COR-L47 (cell line): Measurements from ENCODE around the gene EPHX1.
A peak's percentile ranks its signal among the peaks of the same experiment; 100 is the strongest.
"Not testable (repeated sequence)": the region's sequence is repeated elsewhere in the genome, so short reads cannot be mapped to it uniquely, and the experiment has no call there.

Experiments
- DNase-seq: peaks from one replicate; lab custom pipeline; 2025; lab: John Stamatoyannopoulos, UW

EPHX1 gene

GRCh38 chr1:225816643-225817538 is 7.0 kb downstream of the EPHX1 start:
- DNase-seq: no peak

- DNase-seq: no peak
These were observed 7.7 kb downstream of the EPHX1 start for GRCh38 chr1:225817611-225818061.

GRCh38 chr1:225818229-225818628 is 8.3 kb downstream of the EPHX1 start:
- DNase-seq: no peak

DNA sequence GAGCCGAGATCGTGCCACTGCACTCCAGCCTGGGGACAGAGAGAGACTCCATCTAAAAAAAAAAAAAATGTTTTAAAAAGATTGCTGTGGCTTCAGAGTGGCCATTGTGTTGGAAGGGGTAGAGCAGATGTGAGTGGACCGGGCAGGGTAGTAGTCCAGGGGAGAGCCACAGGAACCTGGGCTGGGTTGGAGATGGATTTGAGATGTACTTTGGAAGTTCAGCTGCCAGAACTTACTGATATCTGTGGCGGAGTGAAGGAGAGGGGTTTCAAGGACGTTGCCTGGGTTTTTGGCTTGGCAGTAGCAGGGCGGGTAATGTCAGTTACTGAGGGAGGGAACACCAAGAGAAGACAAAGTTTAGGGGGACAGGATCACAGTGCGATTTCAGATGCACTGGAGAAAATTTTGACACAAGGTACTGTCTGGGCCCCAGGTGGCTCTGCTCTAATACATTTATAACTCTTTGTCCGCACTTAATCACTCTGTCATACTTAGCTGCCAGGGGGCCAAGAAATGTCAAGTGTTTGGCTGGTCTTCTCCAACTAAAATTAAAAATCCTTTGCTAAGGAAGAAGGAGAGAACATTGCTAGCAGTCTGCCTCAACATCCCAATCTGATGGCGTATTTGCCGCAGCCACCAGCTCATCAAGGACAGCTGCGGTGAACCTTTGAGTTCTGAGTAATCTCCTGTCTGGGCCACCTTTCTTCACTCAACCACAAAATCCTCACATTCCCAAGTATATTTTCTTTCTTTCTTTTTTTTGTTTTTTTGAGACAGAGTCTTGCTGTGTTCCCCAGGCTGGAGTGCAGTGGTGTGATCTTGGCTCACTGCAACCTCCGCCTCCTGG is 9.6 kb downstream of the EPHX1 start:
- DNase-seq: no peak

DNA sequence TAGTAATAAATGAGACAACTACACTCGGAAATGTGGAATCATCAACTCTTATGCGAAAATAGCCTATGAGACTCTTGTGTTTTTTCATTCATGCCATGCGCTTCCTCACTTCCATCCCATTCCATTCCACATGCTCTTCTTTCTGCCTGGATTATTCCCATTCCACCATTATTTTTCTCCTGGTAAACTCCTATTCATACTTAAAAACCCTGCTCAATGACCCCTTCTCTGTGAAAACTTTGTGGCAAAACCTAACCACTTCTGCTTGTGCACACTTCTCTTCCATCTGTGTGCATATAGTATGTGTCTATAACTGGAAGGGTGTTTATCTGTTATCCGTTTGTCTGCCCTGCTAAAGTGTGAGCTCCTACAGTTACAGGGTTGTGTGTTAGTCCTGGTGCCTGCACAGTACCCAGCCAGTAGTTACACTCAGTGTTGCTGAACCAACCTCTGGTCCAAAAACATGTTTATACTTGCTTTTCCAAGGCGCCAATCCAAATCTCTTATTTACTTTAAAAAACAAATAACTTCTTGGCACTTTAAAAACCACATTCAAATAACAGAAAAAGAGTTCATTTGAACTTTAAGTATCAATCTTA is 10.7 kb downstream of the EPHX1 start:
- DNase-seq: no peak

DNA sequence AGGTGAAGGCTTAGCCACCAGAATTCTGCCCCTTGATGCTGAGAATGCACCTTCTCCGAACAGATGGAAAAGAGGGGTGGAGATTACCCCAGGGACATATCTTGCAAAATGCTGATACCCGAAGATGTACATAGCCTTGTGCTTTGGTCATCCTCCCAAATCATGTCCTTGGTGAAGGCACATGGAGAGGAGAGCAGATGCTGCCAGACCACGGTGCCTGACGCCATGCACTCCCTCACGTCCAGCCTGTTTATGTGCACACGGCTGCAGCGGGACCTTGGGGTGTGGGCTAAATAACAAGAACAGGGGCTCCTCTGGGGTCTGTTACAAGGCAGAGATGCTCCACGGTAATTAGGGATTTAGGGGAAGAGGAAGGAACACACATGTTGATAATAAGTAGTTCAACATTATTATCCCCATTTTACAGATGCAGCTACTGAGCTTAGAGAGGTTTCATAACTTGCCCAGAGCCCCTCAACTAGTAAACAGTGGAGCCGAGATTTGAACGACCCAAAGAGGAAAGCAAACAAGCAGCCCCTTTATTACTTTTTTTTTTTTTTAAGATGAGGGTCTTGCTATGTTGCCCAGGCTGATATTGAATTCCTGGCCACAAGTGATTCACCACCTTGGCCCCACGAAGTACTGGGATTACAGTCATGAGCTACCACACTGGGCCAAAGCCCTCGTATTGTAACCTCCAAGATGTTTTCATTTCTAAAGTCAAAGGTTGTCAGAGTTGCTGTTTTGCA is 12.9 kb downstream of the EPHX1 start:
- DNase-seq: no peak

DNA sequence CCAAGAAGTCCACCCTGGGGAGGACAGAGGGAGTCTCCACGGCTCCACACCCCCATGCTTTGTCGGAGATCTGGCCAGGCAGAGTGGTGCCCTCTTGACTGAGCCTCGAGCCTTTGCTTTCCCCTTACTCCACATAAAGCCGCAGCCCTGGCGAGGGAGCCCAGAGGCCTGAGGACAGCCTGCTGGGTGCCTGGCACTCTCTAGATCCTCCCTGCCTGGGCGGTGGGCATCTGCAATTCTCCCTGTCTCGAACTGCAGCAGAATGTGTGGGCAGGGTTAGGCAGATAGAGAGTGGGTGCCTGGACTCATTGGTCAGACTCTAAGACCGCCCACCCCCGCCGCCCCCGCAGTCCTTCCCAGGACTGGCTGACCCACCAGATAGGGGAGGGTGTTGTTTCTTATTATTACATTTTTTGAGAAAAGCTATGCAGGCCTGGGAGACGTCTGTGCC is 13.9 kb downstream of the EPHX1 start:
- DNase-seq: no peak

- DNase-seq: peak; percentile 86
These were observed 14.6 kb downstream of the EPHX1 start for GRCh38 chr1:225824533-225824941.

DNA sequence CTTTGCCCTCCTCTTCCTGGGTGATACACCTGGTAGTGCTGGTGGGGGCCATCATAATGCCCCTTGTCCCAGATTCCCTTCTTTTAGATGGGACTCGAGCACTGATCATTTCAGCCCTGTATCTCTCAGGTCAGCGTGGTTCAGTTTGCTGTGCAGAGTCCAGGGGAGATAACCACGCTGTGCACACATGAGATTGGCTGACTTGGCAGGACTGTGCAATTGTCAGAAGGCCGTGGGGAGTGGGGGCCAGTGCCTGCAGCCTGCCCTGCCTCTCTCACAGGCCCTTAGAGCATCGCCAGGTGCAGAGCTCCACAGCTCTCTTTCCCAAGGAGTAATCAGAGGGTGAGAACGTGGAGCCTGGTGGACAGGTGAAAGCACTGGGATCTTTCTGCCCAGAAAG is 15.2 kb downstream of the EPHX1 start:
- DNase-seq: peak; percentile 73

DNA sequence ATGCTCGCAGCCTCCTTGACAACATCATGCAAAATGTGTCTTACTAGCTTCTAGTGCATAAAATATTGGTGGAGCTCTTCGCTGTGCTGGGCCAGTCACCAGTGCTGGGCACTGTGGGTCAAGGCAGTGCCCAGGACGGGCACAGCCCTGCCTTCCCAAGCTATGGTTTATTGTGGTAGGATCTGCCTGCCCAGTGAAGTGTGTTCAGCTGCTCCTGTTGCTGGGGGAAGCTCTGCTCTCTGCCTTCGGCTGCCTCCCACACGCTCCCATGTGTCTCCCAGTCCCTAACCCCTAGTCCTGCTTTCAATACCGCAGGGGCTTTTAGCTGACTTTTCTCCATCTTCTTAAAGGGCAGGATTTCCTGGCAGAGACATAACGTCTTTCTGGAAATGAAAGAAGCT is 15.7 kb downstream of the EPHX1 start:
- peak; percentile 22 for DNase-seq

DNA sequence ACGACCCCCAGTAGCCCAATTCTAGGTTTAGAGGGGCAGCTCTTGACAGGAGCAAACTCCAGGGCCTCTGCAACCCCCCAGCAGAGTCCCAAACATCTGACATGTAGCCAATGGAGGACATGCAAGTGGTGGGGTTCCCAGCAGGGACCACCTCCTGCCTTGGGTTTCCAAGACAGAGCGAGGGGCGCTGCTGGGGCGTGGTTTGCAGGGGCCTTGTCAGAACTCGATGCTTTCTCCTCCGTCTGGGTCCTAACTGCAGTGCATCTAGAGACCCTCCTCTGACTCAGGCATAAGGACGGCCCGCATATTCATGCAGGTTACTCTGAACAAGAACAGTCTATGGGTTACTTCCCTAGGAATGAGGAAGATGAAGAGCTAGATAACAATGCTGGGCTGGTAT is 17.2 kb downstream of the EPHX1 start:
- DNase-seq: no peak

DNA sequence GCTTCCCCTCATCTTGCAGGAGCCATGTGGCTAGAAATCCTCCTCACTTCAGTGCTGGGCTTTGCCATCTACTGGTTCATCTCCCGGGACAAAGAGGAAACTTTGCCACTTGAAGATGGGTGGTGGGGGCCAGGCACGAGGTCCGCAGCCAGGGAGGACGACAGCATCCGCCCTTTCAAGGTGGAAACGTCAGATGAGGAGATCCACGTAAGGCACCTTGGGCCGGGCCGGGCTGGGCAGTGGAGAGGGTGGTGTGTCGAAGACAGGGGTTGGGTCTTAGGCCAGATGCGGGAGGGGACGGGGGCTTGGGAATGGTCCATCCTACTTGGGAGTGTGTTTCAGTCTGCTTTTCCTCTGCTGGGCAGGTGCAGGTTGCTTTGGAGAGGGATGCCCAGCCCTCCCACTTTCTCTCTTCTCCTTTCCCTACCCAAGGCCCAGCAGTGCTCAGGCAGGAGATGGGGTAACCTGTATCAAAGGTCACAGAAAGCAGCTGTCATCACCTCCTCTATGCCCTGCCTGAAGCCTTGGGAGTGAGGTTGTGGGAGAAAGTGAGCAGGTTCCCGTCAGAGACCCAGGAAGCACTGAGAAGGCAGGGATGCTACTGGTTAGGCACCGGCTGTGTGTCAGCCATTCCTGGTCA is 18.9 kb downstream of the EPHX1 start:
- DNase-seq: no peak

DNA sequence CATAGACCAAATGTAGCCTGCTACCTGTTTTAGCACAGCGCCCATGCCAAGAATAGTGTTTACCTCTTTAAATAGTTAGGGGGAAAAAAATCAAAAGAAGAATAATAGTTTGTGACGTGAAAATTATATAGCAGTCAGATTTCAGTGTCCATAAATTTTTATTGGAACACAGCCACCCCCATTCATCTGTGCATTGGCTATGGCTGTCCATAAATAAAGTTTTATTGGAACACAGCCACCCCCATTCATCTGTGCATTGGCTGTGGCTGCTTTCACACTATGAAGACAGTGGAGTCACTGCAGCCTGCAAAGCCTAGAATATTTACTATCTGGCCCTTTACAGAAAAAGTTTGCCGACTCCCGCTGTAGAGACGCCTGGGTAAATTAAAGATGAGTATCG is 20.9 kb downstream of the EPHX1 start:
- DNase-seq: no peak

GRCh38 chr1:225834417-225835329 is 24.7 kb downstream of the EPHX1 start:
- DNase-seq: peak; percentile 67

DNA sequence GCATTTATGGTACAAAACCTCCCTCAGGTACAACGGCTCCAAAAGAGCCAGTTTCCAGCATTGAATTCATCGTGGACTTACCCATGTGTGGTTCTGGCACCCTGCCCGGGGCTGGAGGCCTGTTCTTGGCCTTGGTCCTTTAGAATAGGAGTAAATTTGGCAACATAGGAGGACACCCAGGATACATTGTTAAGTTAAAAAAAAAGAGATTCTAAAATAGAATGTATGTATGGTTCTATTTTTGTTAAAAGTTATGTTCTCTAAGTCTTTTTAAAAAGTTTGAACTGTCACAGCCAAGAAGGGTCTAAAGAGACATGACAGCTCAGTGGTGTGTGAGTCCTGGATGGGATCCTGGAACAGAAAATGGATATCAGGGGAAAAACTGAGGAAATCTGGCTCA is 25.9 kb downstream of the EPHX1 start:
- DNase-seq: no peak

DNA sequence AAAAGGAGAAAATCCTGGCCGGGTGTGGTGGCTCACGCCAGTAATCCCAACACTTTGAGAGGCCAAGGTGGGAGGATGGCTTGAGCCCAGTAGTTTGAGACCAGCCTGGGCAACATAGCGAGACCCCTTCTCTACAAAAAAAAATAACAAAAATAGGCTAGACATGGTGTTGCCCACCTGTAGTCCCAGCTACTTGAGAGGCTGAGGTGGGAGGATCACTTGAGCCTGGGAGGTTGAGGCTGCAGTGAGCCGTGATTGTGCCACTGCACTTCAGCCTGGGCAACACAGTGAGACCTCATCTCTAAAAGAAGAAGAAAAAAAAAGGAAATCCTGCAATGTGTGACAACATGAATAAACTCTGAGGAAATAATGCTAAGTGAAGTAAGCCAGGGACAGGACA is 26.4 kb downstream of the EPHX1 start:
- DNase-seq: not testable (repeated sequence)

- DNase-seq: no peak
These were observed 28.9 kb downstream of the EPHX1 start for GRCh38 chr1:225838793-225839192.

- DNase-seq: no peak
These were observed 30.3 kb downstream of the EPHX1 start for GRCh38 chr1:225840223-225840610.

DNA sequence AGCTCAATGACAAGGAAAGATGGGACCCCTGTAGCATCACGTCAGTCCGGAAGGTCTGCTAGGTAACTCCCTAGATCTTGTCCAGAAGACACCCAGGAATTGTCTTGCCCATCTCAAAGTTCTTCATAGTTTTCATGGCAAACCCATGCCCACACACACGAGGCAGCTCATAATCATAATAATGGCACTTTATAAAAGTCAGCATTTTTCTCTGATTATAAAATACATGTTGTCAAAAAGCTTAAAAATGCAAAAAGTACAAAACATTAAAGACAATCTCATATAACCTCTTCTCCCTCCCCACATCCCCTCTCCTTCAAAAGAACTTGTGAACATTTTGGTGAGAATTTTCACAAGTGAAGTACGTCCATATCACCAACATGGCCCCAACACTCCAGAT is 30.8 kb downstream of the EPHX1 start:
- DNase-seq: no peak

DNA sequence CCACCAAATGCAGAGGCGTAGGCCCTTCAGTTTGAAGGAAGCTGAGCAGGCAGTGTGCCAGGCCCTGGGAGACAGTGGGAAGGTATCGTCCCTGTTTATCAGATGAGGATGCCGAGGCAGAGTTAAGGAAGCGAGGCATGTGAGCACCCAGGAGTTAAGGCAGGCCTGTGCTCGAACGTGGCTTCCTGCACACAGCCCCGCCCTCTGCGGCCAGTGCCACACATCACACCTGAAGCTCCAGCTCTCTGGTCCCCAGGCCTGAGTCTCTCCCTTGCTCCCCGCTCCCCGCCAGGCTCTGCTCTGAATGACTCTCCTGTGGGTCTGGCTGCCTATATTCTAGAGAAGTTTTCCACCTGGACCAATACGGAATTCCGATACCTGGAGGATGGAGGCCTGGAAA is 32.1 kb downstream of the EPHX1 start:
- DNase-seq: no peak
